ENCODE data around the gene ARHGEF16. TPM values are rescaled to one million over a fixed set of nuclear protein-coding genes. Genes with fewer than 3 reads are reported as not detected.

ARHGEF16 gene
- total and polyA plus RNA-seq, 2 experiments from 2014 or later, result 24.8 to 36.2 TPM

- DNase-seq (ENCODE audit: low spot score), result no peak
- Histone ChIP-seq H4K20me1 (ENCODE audit: insufficient read depth, poor library complexity, severe bottlenecking) (no peaks in the 10 kb centered on the region), H2AFZ (no peak overlapping the region), H3K4me1 (ENCODE audit: insufficient read depth) (peaks cover 14% of the 10 kb centered on the region), H3K27me3 (no peaks in the 10 kb centered on the region), H3K36me3 (replicated peaks; ENCODE audit: insufficient read depth, low read depth) (no peaks in the 10 kb centered on the region), H3K9me2 (replicated peaks; ENCODE audit: insufficient read depth) (no peaks in the 10 kb centered on the region), H3K4me3 (no peak overlapping the region), H3K27ac (no peak overlapping the region), H3K4me2 (no peak overlapping the region), H3K9me3 (ENCODE audit: low read depth) (no peaks in the 10 kb centered on the region), H3K79me2 (no peaks in the 10 kb centered on the region)
- TF ChIP-seq EZH2phosphoT487 (IDR thresholded peaks at IDR 0.05; ENCODE audit: low read depth, severe bottlenecking, unreplicated experiment), result no peak
- no peak for TF ChIP-seq EZH2 (IDR thresholded peaks at IDR 0.05; ENCODE audit: borderline replicate concordance)
- TF ChIP-seq CTCF (IDR thresholded peaks at IDR 0.05; ENCODE audit: poor library complexity), result no peak
- 91% methylated on average over 17 of the region's 17 CpGs for WGBS (ENCODE audit: low lambda C conversion rate, missing lambda C conversion rate)
These were observed 74.7 kb downstream of the ARHGEF16 start for GRCh38 chr1:3529099-3529729.

GRCh38 chr1:3530086-3530925 lies 75.8 kb downstream of the ARHGEF16 start:
- WGBS (ENCODE audit: low lambda C conversion rate, missing lambda C conversion rate), result 43% methylated on average over 32 of the region's 32 CpGs
- H2AFZ ChIP-seq, result peak overlapping the region; percentile 55
- peak overlapping the region; percentile 99 for H3K4me2 ChIP-seq
- H3K27ac ChIP-seq, result peak overlapping the region; percentile 63
- no peaks in the 10 kb centered on the region for H3K9me2 ChIP-seq (replicated peaks; ENCODE audit: insufficient read depth)
- peak overlapping the region; percentile 54 for H3K4me3 ChIP-seq
- no peak for TF ChIP-seq CTCF (IDR thresholded peaks at IDR 0.05; ENCODE audit: poor library complexity)
- TF ChIP-seq EZH2phosphoT487 (IDR thresholded peaks at IDR 0.05; ENCODE audit: low read depth, severe bottlenecking, unreplicated experiment), result no peak
- TF ChIP-seq EZH2 (IDR thresholded peaks at IDR 0.05; ENCODE audit: borderline replicate concordance), result no peak
- no peaks in the 10 kb centered on the region for H3K36me3 ChIP-seq (replicated peaks; ENCODE audit: insufficient read depth, low read depth)
- H4K20me1 ChIP-seq (ENCODE audit: insufficient read depth, poor library complexity, severe bottlenecking), result no peaks in the 10 kb centered on the region
- no peaks in the 10 kb centered on the region for H3K27me3 ChIP-seq
- peaks cover 14% of the 10 kb centered on the region for H3K4me1 ChIP-seq (ENCODE audit: insufficient read depth)
- H3K79me2 ChIP-seq, result no peaks in the 10 kb centered on the region
- peak; percentile 56 for DNase-seq (ENCODE audit: low spot score)
- H3K9me3 ChIP-seq (ENCODE audit: low read depth), result no peaks in the 10 kb centered on the region

Other genes starting within 250 kb of the ARHGEF16 start
- 9.6 and 11.6 TPM in 2 replicates for gene MEGF6, start 156.8 kb downstream of the ARHGEF16 start, total RNA-seq
- gene MEGF6, start 156.8 kb downstream of the ARHGEF16 start, polyA plus RNA-seq, result 21.9 and 23.5 TPM in 2 replicates
- gene TPRG1L, start 170.3 kb downstream of the ARHGEF16 start, total RNA-seq, result 57.9 and 61.7 TPM in 2 replicates
- 53.4 and 74.1 TPM in 2 replicates for gene TPRG1L, start 170.3 kb downstream of the ARHGEF16 start, polyA plus RNA-seq
- gene WRAP73, start 195.4 kb downstream of the ARHGEF16 start, total RNA-seq, result 14.3 and 14.7 TPM in 2 replicates
- 23.5 and 28.8 TPM in 2 replicates for gene WRAP73, start 195.4 kb downstream of the ARHGEF16 start, polyA plus RNA-seq
- 0.16 and 0.47 TPM in 2 replicates for gene TP73, start 197.9 kb downstream of the ARHGEF16 start, total RNA-seq
- 0.27 and 1.4 TPM in 2 replicates for gene TP73, start 197.9 kb downstream of the ARHGEF16 start, polyA plus RNA-seq